Epidermal melanocyte (primary cell): ENCODE results near the gene CFAP57.
A peak's percentile ranks its signal among the peaks of the same experiment; 100 is the strongest.

Experiments
- DNase-seq: peaks from one replicate; pipeline ENCODE4 v3.0.0; 2011; ENCODE audit warnings: low spot score; ENCODE audit not compliant: insufficient read length

Gene CFAP57

GRCh38 chr1:43225168-43225567, 53.0 kb downstream of the CFAP57 start:
- no peak for DNase-seq

DNA sequence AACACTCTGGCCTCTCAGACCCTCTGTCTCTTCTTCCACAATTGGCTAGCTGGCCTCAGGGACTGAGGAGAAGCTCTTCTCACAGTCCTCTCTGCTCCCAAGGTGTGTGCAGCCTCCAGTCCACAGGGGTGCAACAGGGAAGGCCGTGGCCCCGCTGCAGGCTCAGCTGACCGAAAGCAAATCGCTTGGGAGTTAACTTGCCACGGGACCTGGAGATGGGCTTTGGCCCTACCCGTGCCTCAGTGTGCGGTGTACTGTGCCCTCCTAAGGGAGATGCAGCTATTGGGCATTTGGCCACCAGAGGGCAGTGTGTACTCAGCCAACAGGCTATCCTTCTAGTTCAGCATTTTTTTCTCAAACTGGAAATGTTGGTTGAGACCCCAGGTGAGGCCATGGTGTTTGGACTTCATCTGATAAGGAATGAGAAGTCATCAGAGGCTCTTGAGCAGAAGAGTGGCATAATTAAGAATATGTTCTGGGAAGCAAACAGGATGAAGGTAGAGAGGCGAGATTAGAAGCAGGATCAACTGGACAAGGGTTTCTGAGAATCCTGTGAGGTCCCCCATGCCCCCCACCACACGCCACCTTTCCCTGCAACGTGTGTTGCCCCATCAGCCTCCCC, 55.1 kb downstream of the CFAP57 start:
- DNase-seq: peak; percentile 63

GRCh38 chr1:43229826-43230780, 58.0 kb downstream of the CFAP57 start:
- DNase-seq: no peak

DNA sequence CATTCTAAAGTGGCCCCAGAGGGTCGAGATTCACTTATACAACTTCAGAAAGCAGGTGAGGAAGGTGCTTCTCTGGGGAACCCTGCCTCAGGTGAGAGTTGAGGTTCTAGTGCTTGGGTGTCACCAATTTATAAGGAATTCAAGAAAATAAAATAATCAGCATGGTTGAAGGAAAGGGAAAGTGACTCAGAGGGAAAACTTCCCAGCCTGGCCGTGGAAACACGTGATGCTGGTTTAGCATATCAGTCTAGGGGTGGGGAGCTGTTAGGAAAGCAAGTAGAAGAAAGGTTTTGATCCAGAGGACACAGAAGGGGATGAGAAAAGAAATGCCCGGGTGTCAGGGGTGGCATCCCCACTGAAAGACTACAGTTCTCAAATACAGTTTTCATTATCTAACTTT, 59.9 kb downstream of the CFAP57 start:
- DNase-seq: no peak

- no peak for DNase-seq
These were observed 60.4 kb downstream of the CFAP57 start for GRCh38 chr1:43232482-43232881.

- no peak for DNase-seq
These were observed 61.5 kb downstream of the CFAP57 start for GRCh38 chr1:43233631-43234030.

- no peak for DNase-seq
These were observed 62.1 kb downstream of the CFAP57 start for GRCh38 chr1:43234267-43234666.

DNA sequence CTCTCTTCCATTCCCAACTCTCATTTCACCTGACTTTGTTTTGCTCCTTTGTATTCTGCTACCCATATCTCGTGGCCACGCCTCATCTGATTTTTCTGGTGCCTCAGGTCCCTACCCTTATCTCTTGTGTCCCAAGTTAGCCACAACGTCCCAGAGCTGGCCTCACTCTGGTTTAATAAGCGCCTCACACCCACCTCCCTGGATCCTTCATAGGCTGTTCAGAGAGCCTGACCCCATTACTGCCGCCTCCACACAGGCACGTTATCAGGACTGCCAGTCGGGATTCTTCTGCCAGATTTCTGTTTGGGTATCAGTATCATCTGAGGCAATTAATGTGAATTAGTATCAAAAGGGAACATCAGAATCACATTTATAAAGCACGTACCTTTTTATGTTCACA, 62.9 kb downstream of the CFAP57 start:
- no peak for DNase-seq

DNA sequence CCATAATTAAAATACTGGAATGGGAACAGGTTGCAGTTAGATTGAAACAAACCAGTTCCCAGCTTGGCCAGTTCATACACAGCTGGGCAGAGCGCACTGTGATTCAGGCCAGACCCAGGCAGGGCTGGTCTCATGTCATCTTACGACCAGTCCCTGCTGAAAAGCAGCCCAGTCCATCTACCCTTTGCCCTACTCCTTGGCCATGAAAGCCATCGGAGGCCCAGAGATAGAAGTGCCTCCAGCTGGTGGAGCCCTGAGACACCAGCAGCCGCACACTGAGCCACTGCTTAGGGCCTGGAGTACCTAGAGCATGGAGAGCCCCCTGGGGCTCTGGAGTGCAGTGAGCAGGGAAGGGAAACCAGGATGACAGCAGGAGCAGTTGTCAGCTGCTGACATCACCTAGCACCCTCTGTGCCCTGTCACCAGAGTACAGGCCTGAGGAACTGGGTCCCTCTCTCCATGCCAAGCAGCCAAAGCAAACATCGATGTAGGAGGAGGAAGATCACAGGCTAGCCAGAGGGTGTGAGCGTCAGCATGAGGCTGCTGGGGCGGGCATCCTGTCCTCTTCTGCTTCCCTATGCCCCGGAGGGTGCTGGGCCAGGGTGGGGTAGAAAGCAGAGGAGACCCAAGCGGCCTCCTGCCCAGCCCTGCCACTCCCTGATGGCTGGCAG, 63.5 kb downstream of the CFAP57 start:
- DNase-seq: no peak

DNA sequence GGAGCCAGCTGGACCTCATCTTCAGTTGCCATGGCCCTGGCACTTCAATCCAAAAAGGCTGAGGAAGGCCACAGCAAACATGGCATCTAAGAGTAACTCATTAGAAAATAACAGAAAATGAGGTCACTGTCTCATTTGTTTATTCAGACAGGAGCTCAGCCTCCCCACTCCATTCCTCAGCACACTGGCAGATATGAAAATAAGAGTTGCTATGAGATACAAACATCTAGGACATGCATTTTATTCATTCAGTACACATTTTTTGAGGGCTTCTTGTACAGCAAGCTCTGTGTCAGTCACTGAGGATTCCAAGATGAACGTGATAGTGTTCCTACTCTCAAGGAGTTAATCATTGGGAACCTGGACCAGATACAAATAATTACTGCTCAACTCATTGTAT, 65.0 kb downstream of the CFAP57 start:
- DNase-seq: no peak

DNA sequence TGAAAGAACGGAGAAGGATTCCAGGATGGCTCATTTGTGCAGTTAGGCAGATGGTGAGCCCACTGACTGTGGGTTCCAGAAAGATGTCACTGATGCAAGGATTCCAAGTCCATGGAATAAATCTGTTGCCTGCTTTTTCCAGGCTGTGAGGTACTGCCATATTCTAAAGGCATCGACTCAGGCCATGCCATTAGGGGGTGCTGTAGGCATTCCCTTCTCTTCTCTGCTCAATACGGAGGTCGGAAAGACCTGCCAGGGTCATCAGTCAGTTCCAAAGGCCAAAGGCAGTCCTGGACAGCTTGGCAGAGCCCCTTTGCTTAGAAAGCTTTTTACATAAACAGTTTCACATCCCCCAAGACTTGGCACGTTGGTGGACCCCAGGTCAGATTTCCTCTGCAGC, 66.0 kb downstream of the CFAP57 start:
- DNase-seq: peak; percentile 53

DNA sequence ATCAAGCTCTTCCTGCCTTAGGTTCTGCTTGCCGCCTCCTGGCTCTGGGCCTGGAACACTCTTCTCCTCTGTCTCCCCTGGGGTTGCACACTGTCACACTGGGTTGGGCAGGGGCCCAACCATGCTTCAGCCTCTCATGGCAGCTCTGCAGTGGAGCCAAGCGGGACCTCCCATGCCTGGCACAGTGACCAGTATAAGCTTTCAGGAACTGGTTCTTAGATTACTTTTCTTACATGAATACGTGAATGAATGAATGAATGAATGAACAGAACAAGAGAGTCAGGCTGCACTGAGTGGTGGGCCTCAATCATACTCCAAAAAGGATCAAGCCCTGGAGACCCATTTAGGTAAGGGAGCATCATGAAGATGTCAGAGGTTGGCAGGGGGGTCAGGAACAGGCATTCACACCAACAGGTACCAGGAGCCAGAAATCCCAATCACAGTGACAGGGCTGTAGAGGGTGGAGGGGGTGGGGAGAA, 66.9 kb downstream of the CFAP57 start:
- DNase-seq: no peak

DNA sequence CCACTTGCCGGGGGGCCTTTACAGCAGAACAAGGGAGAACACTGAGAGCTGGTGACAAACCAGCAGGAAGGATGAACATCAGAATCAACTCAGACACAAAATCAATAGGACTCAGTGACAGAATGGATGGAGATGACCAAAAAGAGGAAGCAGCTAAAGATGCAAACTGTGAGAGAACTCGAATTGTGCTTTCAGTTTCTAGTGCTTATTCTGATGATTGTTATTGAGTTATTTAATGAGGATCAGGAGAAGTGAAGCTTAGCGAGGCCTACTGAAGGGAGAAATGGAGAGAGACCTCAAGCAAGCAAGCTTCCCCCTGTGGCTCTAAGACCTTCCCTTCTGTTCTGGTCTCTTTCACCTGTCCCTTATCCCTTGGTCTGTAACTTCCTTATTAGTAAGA, 67.4 kb downstream of the CFAP57 start:
- DNase-seq: no peak

DNA sequence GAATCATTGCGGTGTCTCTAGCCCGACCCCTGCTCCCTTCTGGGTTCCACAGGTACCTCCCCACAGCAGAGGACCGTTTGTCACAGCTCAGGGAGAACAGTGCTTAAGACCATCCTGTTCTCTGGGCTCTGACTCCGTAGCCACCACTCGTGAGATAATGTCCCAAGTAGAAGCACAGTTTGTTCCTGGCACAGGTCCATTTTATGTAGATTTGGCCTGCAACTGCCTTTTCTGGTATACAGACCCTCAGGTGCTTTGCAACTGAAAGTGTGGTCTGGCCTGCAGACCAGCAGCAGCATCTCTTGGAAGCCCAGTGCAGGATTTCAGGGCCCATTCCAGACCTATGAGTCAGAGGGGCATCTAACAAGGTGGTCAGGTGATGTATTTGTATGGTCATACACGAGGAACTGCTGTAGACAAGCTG, 69.3 kb downstream of the CFAP57 start:
- DNase-seq: no peak

- DNase-seq: no peak
These were observed 71.2 kb downstream of the CFAP57 start for GRCh38 chr1:43243299-43243698.

- no peak for DNase-seq
These were observed 74.5 kb downstream of the CFAP57 start for GRCh38 chr1:43246466-43247213.

DNA sequence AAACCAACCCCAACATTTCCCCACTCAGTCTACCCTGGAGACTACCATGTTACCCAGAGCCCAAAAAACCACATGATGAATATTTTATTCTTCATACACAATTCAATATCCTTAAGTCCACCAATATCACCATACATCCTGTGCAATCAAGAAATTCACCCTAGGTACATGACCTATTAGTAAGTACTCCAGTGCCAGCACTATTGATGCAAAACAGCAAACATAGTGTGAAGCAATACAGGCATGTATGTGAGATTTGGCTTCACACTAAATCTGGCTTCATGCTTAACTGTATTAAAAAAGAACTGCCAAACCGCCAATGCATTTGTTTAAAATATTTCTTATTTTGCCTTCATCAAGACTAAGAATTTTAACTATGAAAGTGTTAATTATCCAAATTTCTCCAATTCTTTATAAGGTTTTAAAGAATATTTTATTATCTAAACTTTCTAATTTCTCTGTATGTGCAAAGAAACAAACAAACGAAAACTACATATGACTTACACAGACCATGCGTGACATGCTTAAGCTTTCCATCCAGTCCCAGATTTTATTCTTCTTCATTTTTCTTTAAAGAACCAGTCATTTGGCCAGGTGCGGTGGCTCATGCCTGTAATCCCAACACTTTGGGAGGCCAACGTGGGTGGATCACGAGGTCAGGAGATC, 75.3 kb downstream of the CFAP57 start:
- DNase-seq: no peak

GRCh38 chr1:43250351-43250761, 78.2 kb downstream of the CFAP57 start:
- no peak for DNase-seq

DNA sequence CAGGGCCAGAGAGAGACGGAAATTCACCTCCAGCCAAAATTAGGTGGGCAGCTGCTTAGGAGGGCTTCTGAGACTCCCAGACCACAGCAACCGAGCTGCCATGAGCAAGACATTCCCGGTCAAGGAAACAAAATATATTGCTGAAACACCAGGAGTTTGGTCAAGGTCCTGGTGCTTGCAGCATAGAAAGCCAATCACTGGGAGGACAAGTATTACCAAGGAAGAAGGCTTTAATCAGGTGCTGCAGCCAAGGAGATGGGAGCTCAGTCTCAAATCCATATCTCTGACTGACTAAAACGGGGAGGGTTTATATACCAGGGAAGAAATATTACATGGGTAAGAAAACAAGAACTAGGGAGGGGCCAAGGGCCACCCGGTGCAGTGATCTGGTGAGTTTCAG, 78.9 kb downstream of the CFAP57 start:
- no peak for DNase-seq

GRCh38 chr1:43252225-43252624, 80.1 kb downstream of the CFAP57 start:
- no peak for DNase-seq

DNA sequence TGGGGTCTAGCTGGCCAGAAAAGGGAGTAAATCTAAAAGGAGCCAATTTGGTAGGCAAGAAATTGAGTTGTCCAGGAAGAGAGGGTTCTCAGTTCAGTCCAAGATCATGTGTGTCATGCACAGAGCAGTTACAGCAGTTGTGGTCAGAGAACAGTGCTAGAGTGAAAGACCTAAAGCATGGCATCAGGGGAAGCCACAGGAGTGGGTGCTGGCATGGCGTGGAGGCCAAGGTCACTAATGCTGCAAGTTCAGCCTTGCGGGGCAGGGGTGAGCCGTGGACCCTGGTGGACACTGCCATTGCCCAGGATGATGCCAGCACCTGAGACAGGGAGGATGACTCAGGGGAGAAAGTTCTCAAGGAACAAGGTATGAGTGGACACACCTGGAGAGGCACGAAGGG, 81.0 kb downstream of the CFAP57 start:
- no peak for DNase-seq
